CD4-positive, alpha-beta T cell treated with Interleukin-10 for 1 hour (primary cell): Measurements from ENCODE around the gene PMM1.
"Not testable (repeated sequence)": the region's sequence is repeated elsewhere in the genome, so short reads cannot be mapped to it uniquely, and the experiment has no call there.

Experiments
- DNase-seq: peaks from one replicate; pipeline ENCODE4 v3.0.0-alpha.2; 2020

The PMM1 gene

DNA sequence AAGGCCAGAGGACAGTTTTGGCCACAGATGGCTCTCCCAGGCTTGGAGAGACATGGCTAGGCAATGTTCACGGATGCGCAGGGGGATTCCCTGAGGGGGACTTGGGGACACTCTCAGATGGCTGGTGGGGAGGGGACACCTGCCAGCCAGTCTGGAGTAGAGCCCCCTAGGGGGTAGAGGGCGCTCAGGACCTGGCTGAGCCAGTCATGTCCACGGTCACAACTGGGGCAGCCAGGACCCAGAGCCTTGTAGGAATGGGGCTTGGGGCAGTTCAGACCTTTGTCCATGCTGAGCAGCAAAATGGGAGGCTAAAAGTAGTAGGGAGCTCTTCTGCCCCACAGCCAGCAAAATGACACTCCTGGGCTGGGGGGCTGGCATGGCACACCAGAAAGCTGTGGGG is 27.2 kb downstream of the PMM1 start:
- no peak for DNase-seq

DNA sequence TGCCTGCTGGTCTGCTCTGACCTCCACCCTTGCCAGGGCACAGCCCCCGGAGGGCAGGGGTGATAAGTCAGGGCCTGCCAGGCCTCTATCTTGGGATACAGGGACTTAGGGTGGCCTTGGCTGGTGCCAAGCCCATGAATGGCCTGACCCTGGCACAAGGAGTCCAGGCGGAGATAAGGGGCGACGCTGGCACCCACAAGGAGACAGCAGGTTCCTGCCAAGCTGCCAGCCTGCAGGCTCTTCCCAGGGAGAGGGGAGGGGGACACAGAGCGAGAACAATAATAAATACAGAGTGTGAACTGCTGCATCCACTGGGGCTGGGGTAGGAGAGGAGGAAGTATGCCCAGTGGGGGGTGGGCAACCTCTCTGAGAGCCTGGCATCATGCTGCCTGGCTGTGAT is 27.9 kb downstream of the PMM1 start:
- no peak for DNase-seq

DNA sequence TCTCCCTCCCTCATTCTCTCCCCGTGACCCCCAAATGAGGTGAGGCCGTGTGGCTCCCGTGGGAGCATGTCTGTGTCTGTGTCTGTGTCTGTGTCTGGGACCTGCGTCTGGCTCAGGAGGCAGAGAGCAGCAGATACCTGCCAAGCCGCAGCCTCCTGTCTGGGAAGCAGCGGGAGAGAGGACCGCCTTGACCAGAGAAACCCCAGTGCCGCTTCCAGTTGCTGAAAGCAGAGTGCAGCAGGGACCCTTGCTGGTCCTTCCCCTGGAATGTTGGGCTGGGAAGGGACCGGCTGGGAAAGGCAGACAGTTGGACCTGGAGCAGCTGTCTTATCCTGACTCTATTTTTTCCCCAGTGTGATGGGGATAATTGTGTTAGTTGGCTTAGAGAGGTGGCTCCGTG is 28.3 kb downstream of the PMM1 start:
- DNase-seq, result no peak

DNA sequence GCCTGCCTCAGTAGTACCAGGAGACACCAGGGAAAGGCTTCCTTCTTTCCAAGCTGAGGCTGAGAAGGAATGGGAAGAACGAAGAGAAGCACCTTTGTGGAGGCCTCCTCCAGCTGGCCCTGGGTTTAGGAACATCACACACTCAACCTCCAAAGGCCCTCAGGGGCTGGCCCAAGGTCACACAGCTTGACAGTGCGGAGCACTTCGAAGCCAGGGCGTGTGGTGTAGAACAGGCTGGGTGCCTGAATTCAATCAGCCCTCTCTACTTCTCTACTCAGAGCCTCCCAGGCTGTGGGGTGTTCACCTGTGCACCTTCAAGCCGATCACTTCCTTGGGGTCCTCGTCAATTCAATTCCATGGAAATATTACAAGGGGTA is 29.6 kb downstream of the PMM1 start:
- no peak for DNase-seq

DNA sequence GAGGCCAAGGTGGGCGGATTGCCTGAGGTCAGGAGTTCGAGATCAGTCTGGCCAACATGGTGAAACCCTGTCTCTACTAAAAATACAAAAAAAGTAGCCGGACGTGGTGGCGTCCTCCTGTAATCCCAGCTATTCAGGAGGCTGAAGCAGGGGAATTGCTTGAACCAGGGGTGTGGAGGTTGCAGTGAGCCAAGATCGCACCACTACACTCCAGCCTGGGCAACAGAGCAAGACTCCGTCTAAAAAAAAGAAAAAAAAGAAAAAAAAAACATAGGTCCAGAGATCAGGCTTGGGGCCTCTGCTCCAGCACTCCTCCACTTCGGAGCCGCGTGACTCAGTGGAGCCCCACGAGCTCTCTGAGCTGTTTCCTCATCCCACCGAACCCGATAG is 31.4 kb downstream of the PMM1 start:
- not testable (repeated sequence) for DNase-seq

DNA sequence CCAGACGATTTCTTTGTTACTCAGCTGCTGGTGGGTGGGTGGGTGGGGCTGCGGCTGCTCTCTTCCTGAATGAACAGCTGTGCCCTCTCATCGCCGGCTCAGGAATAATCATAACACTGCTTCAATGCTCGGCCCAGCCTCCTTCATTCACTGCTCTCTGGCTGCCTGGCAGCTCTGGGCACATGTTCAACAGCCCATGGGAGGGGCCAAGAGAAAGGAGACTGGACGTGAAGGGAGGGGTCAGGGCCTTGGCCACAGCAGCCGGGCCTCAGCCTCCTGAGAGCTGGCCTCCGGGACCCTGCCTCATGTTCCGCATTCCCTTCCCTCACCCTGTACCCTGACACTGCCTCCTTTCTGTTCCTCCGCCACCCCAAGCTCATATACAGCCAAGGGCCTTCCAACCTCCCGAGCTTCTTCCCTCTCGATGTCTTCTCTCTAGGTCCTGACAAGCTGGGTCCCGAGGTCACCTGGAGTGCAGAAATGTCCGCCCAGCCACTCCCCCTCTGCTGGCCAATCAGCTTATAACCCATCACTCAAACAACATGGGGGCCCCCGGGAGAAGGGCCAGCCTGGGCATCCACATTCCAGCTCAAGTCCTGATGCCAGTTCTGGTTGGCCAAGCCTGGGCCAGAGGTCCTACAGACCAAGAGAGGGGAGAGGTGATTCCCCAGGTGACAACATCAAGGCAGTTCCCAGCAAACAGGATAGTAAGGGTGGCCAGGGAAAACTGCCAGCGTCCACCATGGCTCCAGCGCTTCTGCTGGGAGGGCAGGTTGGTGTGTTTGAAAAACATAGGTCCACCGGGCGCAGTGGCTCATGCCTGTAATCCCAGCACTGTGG is 32.0 kb downstream of the PMM1 start:
- DNase-seq, result no peak

DNA sequence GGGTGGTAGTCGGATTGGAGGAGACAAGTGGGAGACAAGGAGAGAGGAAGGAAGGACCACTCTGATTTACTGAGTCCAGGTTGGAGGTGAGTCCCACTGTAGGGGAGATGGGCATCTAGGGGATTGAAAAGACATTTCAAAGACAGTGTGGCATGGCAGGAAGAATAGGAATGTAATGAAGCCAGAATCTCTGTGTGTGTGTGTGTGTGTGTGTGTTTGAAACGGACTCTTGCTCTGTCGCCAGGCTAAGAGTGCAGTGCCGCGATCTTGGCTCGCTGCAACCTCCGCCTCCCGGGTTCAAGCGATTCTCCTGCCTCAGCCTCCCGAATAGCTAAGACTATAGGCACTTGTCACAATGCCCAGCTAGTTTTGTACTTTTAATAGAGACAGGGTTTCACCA is 33.1 kb downstream of the PMM1 start:
- DNase-seq, result no peak

DNA sequence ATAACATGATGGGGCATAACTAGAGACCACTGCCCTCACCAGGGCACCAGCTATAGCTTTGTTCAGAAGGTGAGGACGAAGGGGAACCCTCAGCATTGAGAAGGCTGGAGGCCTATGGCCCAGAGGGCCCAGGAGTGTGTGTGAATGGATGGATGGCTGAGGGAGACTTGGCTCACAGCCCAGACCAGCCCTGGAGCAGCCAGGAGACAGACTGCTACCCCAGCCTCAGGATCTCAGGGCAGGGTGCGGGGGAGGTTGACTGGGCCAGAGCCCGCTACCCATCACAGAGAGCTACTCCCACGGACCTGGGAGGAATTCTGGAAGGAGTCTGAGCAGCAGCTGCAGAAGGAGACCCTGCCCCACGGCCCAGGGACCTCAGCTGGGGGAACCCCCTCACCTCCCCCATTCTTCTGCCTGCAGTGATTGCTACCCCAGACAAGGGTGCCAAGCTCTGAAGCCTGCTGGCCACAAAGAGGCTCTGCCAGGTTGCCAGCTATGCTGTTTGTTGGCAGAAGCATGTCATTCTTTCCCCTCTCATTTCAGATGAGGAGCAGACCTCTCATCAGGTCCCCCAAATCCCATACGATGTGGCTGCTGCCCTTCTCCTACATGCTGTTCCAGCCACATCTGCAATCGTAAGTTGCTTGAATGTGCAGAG is 34.2 kb downstream of the PMM1 start:
- no peak for DNase-seq

DNA sequence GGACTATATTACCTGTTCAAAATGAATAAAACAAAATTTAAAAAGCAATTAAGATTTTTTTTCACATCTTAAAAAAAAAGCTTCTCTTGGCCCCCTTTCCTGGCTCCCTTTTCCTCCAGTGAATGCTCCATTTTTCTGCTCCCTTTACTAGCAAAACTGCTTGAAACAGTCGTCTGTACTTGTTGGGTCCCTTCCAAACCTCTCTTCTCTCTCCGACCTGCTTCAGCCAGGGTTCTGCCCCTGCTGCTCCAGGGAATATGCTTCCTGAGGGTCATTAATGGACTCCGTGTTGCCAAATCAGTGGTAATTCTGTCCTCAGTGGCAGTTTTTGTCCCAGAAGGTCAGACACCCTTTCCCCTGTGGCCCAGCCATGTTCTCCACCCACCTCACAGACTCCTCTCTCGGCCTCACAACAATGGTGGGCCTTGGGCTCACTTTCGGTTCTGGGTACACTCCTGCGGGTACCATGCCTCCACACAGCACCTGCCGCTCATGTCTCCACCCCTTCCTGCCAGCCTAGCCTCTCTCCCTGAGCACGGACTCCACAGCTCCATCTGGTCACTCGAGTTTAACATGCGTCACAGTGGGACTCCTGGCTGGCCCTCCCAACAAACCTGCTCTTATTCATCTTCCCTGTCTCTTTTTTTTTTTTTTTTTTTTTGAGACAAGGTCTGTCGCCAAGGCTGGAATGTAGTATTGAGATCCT is 37.6 kb downstream of the PMM1 start:
- DNase-seq, result no peak

DNA sequence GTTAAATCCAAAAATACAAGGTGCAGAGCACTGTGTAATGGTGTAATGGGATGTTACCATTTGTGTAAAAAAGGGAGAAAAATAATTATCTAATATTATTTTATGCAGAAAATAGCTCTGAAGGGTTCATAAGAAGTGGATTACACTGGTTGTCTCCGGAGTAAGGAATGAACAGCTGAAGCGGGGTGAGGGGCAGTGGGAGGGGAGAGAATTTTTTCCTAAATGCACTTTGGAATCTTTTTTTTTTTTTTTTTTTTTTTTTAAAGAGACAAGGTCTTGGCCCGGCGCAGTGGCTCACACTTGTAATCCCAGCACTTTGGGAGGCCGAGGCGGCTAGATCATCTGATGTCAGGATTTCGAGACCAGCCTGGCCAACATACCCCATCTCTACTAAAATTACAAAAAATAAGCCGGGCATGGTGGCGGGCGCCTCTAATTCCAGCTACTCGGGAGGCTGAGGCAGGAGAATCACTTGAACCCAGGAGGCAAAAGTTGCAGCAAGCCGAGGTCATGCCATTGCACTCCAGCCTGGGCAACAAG is 38.6 kb downstream of the PMM1 start:
- no peak for DNase-seq

DNA sequence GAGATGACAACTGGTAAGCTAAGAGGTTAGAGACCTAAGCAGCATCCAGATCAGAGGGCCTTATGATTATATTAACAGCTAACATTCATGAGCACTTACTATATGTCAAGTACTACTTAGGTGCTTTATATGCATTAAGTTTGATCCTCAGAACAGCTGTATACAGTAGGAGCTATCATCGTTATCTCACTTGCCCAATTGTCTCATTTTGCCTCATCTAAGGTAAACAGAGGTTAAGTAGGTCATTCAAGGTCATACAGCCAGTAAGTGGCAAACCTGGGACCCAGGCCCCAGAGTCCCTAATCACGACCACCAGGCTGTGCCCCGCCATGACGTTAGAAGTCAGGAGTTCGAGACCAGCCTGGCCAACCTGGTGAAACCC is 40.8 kb downstream of the PMM1 start:
- no peak for DNase-seq

DNA sequence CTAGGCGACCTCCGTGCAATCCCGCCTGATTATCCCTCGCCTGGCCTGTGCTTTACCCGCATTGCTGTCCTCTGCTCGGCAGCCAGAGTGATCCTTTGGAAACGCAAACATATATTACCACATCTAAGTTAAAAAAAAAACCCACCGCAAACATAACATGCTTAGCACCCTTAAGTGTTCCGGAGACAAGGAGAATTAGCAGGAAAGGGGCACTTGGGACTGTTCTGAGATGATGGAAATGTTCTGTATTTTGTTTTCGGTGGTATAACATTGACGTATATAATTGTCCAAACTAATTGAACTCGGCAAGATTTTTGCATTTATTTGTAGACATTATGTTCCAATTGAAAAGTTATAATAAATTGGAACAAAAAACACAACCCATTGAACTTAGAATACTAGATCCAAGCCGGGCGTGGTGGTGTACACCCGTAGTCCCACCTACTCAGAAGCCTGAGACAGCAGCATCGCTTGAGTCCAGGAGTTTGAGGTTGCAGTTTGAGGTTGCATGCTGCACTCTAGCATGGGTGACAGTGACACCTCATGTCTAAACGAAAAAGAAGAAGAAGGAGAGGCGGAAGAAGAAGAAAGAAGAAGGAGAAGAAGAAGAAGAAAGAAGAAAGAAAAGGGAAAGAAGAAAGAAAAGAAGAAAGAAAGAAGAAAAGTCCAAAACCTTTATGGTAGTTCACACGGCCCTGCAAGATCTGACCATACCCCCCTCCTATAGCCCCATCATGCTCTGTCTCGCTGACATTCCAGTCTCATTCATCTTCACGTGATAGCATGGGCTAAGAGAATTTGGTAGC is 44.8 kb downstream of the PMM1 start:
- DNase-seq, result no peak

DNA sequence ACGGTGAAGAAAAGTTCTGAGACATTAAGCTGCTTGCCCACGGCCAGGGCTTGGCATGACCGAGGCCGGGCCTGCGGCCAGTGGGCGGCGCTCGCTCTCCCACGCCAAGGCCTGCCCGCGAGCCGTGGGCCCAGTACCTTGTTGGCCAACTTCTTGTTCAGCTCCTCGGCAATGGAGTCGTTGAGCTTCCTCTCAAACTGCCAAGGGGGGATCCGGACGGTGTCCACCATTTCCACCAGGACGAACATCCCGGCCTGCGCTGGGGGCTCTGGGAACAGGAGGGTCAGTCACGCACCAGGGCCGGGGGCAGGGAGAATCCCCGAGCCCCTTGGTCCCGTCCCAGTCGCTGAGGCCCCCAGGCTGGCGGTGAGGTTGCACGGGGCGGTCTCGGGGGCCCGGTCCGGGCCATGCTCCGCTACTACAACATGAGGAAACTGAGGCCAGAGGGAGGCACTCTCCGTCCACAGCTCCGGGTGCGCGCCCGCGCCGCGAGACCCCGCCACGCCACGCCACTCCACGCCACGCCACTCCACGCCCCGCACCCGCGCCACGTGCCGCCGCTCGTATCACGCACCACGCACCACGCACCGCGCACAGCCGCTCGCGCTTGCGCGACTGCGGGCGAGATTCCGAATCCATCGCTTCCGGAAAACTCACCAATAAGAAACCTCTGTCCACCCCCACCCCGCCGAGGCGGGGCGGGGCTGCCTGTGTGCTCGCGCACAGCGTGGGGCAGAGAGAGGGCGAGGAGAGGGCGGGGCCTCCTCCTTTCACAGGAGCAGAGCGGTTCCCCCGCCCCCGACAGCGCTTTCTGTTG is 45.6 kb downstream of the PMM1 start, which contains the start of gene POLR3H:
TSS of gene POLR3H (minus strand) at position 617 of the 817 bp plus-strand sequence. CDS start at position 248, 369 bp downstream.
- DNase-seq, result peak; percentile 97

DNA sequence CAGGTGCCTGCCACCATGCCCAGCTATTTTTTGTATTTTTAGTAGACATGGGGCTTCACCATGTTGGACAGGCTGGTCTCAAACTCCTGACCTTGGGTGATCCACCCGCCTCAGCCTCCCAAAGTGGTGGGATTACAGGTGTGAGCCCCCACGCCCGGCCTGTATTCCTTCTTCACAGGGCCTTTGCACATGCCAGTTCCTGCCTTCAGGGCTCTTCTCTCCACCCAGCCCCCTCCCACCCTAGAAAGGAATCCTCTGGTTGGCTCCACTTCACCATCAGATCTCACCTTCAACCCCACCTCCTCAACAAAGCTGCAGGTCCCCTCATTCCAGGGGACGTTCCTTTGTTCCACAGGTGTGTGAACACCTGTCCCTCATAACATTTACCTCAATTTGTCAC is 47.4 kb downstream of the PMM1 start:
- no peak for DNase-seq

DNA sequence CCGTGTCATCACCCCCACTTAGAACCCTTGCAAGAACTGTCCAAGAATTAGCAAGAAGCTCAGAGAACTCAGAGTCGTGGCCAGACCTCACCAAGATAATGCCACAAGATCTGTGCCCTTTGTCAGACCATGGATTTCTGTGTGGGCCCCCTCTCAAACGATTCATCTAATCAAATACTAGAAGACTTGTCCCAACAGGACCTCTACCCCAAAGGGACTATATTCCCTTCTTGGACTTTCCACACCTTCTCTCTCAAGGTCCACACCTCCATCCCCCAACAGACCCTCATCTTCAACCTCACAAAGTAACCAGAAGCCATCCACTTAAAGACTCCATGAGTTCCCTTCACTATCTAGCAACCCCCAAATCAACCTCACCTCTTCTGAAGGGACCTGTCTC is 48.2 kb downstream of the PMM1 start:
- no peak for DNase-seq

DNA sequence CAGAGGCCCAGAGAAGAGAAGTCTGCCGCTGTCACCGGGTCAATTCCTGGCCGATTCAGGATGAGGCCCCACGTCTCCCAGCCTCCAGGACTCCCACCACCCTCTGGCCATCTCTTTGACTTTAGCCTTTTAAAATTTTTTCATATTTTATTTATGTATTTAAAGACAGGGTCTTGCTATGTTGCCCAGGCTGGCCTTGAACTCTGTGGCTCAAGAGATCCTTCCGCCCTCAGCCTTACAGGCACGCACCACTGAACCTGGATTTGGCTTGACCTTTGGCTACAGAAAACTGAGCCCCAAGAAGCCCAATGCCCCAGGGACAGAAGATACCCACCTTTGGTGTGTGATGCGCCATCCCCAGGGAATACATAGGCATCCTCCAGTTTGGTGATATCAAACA is 49.3 kb downstream of the PMM1 start:
- no peak for DNase-seq

DNA sequence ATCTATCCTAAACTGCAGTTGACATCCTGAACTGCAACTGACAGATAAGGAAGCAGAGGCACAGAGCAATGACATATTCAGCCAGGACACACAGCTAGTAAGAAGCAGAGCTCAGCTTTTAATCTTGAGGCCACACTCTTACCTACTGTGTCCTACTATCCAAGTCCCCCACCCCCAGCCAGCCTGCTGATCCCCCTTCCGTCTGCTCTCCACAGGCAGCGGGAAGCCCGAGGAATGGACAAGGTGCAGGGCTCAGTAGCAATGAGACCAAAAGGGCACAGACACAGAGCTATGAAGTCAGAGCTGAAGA is 49.7 kb downstream of the PMM1 start:
- DNase-seq, result no peak

DNA sequence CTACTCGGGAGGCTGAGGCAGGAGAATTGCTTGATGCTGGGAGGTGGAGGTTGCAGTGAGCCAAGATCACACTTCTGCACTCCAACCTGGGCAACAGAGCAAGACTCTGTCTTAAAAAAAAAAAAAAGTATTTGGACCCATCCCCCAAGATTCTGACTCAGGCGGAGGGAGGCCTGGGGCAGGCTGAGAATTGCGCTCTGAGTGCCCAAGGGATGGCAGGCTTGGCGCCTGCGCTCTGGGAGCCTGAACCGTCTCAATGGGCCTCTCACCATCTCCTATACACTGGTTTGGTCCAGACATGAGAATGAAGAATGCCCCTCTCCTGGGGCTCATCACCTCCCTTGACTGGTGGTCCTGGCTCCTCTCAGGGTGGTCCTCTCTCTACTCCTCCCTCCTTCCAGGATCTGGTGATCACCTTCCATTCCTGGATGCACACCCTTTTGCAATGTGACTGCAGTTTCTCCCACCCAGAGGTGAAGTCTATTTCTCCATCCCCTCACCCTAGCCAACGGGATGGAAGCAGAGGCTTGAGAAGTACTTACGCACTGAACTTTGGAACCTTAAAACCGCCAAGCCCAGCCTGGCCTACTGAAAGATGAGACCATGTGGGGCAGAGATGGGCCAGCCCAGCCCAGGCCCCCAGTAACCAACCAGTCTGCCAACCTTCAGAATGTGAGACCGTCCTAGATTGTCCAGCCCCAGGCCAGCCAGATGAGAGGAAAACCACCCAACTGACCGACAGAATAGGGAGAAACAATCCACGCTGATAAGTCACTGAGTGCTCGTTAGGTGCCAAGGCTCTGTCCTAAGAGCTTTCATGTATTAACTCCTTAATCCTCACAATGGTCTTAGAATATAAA is 50.3 kb downstream of the PMM1 start:
- no peak for DNase-seq

DNA sequence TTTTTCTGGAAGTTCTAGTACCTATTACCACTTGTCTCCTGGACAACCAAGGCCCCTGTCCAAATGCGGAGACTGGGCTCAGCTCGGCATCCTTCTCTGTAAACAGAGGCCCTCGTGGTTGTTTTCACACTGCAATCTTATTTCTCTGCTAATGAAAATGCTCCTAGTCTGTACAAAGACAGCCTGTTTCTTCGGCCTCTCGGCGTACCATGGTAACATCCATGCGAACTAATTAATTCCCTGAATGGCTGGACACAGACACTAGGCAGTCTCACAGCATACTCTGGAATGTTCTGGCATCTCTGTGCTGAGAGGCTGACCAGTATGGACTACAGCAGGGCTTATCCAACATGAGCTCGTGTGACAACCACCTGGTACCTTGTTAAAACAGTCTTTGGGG is 51.1 kb downstream of the PMM1 start:
- no peak for DNase-seq

DNA sequence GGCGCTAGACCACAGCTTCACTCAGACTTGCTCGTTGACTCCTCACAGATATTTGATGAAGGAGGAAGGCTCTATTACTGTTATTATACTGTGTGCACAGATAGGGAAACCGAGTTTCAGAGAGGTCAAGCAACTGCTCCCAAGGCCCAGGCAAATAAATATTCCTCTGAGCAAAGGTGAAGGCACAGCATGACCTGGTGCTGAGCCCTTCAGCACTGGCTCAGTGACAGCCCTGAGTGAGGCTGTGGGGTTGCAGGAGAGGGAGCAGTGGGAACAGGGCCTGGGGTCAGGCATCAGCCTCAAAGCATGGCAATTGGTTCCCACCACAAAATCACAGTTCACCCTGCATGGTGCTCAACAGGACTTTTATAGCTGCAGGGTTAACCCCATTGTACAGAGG is 52.4 kb downstream of the PMM1 start:
- no peak for DNase-seq

DNA sequence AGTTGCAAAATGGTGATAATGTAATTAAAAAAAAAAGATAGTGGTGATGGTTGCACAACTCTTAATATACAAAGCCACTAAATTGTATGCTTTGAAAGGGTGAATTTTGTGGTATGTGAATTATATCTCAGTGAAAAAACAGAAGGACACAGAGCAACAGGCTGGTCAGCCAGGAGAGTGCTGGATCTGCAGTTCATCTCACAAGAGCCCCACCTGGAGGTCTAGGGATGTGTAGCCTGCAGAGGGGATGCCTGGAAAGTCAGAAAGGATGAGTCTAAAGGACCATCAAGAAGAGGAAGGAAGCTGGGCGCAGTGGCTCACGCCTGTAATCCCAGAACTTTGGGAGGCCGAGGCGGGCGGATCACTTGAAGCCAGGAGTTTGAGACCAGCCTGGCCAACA is 54.4 kb downstream of the PMM1 start:
- DNase-seq, result no peak
